DMS153 treated with DMSO at 0.1 percent for 48 hours (cell line): ENCODE results near the gene DISP2.

Experiments used
- DNase-seq: peaks from one replicate; lab custom pipeline; 2025; ENCODE audit not compliant: unreplicated experiment; lab: John Stamatoyannopoulos, UW

Gene DISP2

GRCh38 chr15:40388941-40389823 lies 31.2 kb downstream of the DISP2 start:
- DNase-seq, result no peak

- no peak for DNase-seq
These were observed 32.0 kb downstream of the DISP2 start for GRCh38 chr15:40389824-40390595.

GRCh38 chr15:40392986-40393948 lies 35.2 kb downstream of the DISP2 start:
- no peak for DNase-seq

- no peak for DNase-seq
These were observed 39.8 kb downstream of the DISP2 start for GRCh38 chr15:40397688-40398412.

- no peak for DNase-seq
These were observed 40.4 kb downstream of the DISP2 start for GRCh38 chr15:40398413-40398873.

- no peak for DNase-seq
These were observed 41.4 kb downstream of the DISP2 start for GRCh38 chr15:40399370-40399769.

GRCh38 chr15:40405501-40406381 lies 47.7 kb downstream of the DISP2 start, which contains the start of gene IVD:
TSS of gene IVD (plus strand) at chr15:40405795. CDS start at chr15:40405828, 33 bp downstream.
- DNase-seq, result peak; percentile 52

GRCh38 chr15:40407330-40407990 lies 49.4 kb downstream of the DISP2 start:
- no peak for DNase-seq

GRCh38 chr15:40409366-40409765 lies 51.3 kb downstream of the DISP2 start:
- no peak for DNase-seq

- no peak for DNase-seq
These were observed 52.5 kb downstream of the DISP2 start for GRCh38 chr15:40410476-40410875.

GRCh38 chr15:40412095-40412759 lies 54.2 kb downstream of the DISP2 start:
- no peak for DNase-seq

- no peak for DNase-seq
These were observed 55.0 kb downstream of the DISP2 start for GRCh38 chr15:40413036-40413435.

- DNase-seq, result no peak
These were observed 56.8 kb downstream of the DISP2 start for GRCh38 chr15:40414816-40415215.

- DNase-seq, result no peak
These were observed 57.2 kb downstream of the DISP2 start for GRCh38 chr15:40415226-40415625.

- DNase-seq, result no peak
These were observed 58.0 kb downstream of the DISP2 start for GRCh38 chr15:40416056-40416455.

GRCh38 chr15:40418126-40418525 lies 60.1 kb downstream of the DISP2 start:
- no peak for DNase-seq

- DNase-seq, result no peak
These were observed 62.2 kb downstream of the DISP2 start for GRCh38 chr15:40420071-40420713.

GRCh38 chr15:40420793-40421192 lies 62.8 kb downstream of the DISP2 start:
- no peak for DNase-seq
